GM19372 (cell line): ENCODE measurements around the gene LRRC30.

Source experiments
- ATAC-seq: cut with Tn5 transposase; IDR thresholded peaks from one replicate; pipeline ENCODE4 v1.9.1; 2021; ENCODE audit warnings: mild to moderate bottlenecking, low read depth, moderate library complexity; ENCODE audit not compliant: unreplicated experiment

LRRC30 gene

GRCh38 chr18:7236933-7237332 is 6.0 kb downstream of the LRRC30 start:
- ATAC-seq: no peak

GRCh38 chr18:7237673-7238272 is 6.9 kb downstream of the LRRC30 start:
- ATAC-seq: no peak

- ATAC-seq: no peak
Observed at GRCh38 chr18:7242926-7243325, 12.0 kb downstream of the LRRC30 start.

- ATAC-seq: no peak
Observed at GRCh38 chr18:7248877-7249276, 18.0 kb downstream of the LRRC30 start.

GRCh38 chr18:7254163-7254562 is 23.3 kb downstream of the LRRC30 start:
- no peak for ATAC-seq

- ATAC-seq: no peak
Observed at GRCh38 chr18:7255054-7255453, 24.2 kb downstream of the LRRC30 start.

- no peak for ATAC-seq
Observed at GRCh38 chr18:7255643-7256042, 24.8 kb downstream of the LRRC30 start.

GRCh38 chr18:7256618-7257425 is 25.9 kb downstream of the LRRC30 start:
- no peak for ATAC-seq

GRCh38 chr18:7257426-7257740 is 26.5 kb downstream of the LRRC30 start:
- no peak for ATAC-seq

GRCh38 chr18:7259475-7259874 is 28.6 kb downstream of the LRRC30 start:
- no peak for ATAC-seq

- no peak for ATAC-seq
Observed at GRCh38 chr18:7261199-7261598, 30.3 kb downstream of the LRRC30 start.

GRCh38 chr18:7267973-7268372 is 37.1 kb downstream of the LRRC30 start:
- no peak for ATAC-seq

- ATAC-seq: no peak
Observed at GRCh38 chr18:7269942-7270341, 39.1 kb downstream of the LRRC30 start.

- ATAC-seq: no peak
Observed at GRCh38 chr18:7272311-7273049, 41.6 kb downstream of the LRRC30 start.

- no peak for ATAC-seq
Observed at GRCh38 chr18:7273301-7273921, 42.5 kb downstream of the LRRC30 start.

- ATAC-seq: no peak
Observed at GRCh38 chr18:7281579-7281978, 50.7 kb downstream of the LRRC30 start.
